ENCODE data around the gene KLHDC4. TPM values are rescaled to one million over a fixed set of nuclear protein-coding genes. Genes with fewer than 3 reads are reported as not detected.

Gene KLHDC4
- total and polyA plus RNA-seq, 2 experiments from 2014 or later, result 23.0 to 41.1 TPM

GRCh38 chr16:87712184-87712762 is 53.5 kb downstream of the KLHDC4 start:
- H3K27me3 ChIP-seq (ENCODE audit: insufficient read depth), result no peaks in the 10 kb centered on the region
- peaks cover 6% of the 10 kb centered on the region for H3K27me3 Mint-ChIP-seq (ENCODE audit: insufficient read depth, low read depth, poor library complexity)
- DNase-seq (ENCODE audit: low spot score), result no peak
- peaks cover 3% of the 10 kb centered on the region; the same call in 2 of the 3 replicates for H3K4me1 Mint-ChIP-seq
- H3F3A ChIP-seq (replicated peaks; ENCODE audit: low read depth), result no peaks in the 10 kb centered on the region
- H3K79me2 ChIP-seq (replicated peaks; ENCODE audit: insufficient read depth), result peaks cover 4% of the 10 kb centered on the region; the same call in 1 of the 2 replicates
- H2AFZ ChIP-seq, result no peak overlapping the region
- H3K4me3 Mint-ChIP-seq, result no peak overlapping the region
- H3K4me2 ChIP-seq, result no peak overlapping the region
- TF ChIP-seq CREB1 (CRISPR knock-in tag; IDR thresholded peaks at IDR 0.05; ENCODE audit: low read depth) (no peak), EZH2 (IDR thresholded peaks at IDR 0.05; ENCODE audit: low read depth, unreplicated experiment) (no peak), STAT1 (IDR thresholded peaks at IDR 0.05; ENCODE audit: unreplicated experiment) (no peak), ZNF462 (CRISPR knock-in tag; IDR thresholded peaks at IDR 0.05) (no peak), EZH2phosphoT487 (IDR thresholded peaks at IDR 0.05; ENCODE audit: unreplicated experiment) (no peak), ZNF114 (CRISPR knock-in tag; IDR thresholded peaks at IDR 0.05) (no peak), REST (IDR thresholded peaks at IDR 0.05; ENCODE audit: unreplicated experiment) (no peak), ZNF331 (CRISPR knock-in tag; IDR thresholded peaks at IDR 0.05; ENCODE audit: low read depth) (no peak)
- no peaks in the 10 kb centered on the region for H3K9me3 Mint-ChIP-seq
- no peak overlapping the region for H3K4me3 ChIP-seq
- no peaks in the 10 kb centered on the region for H3K9me2 ChIP-seq (ENCODE audit: insufficient read depth)
- H3K27ac ChIP-seq (ENCODE audit: low read depth), result no peak overlapping the region
- no peaks in the 10 kb centered on the region for H3K36me3 ChIP-seq (ENCODE audit: insufficient read depth)
- H3K36me3 Mint-ChIP-seq (ENCODE audit: low read depth), result peaks cover 53% of the 10 kb centered on the region
- no peak for ATAC-seq
- H3K27ac Mint-ChIP-seq, result no peak overlapping the region
- H3K4me1 ChIP-seq (ENCODE audit: insufficient read depth), result no peaks in the 10 kb centered on the region
- peaks cover 5% of the 10 kb centered on the region for H4K20me1 ChIP-seq (replicated peaks; ENCODE audit: insufficient read depth)

All from GM23338 (cell line).